Measurements from ENCODE around the gene MYOM3.

Gene MYOM3

GRCh38 chr1:24111996-24112779 is at the start of gene MYOM3:
MYOM3 (minus strand) TSS chr1:24112135; CDS start chr1:24108636, 3,499 bp downstream.
- DNase-seq (ENCODE audit: low spot score) = peak; percentile 85

- DNase-seq (ENCODE audit: low spot score) = no peak
Measured at GRCh38 chr1:24161270-24161669, 49.3 kb upstream of the MYOM3 start.

GRCh38 chr1:24159366-24159765 is 47.4 kb upstream of the MYOM3 start:
- no peak for DNase-seq (ENCODE audit: low spot score)

GRCh38 chr1:24157918-24158481 is 46.1 kb upstream of the MYOM3 start:
- DNase-seq (ENCODE audit: low spot score) = no peak

- no peak for DNase-seq (ENCODE audit: low spot score)
Measured at GRCh38 chr1:24156542-24157260, 44.8 kb upstream of the MYOM3 start.

GRCh38 chr1:24155011-24155782 is 43.3 kb upstream of the MYOM3 start:
- peak; percentile 18 for DNase-seq (ENCODE audit: low spot score)

GRCh38 chr1:24154215-24154614 is 42.3 kb upstream of the MYOM3 start:
- DNase-seq (ENCODE audit: low spot score) = no peak

GRCh38 chr1:24152631-24153494 is 40.9 kb upstream of the MYOM3 start:
- no peak for DNase-seq (ENCODE audit: low spot score)

GRCh38 chr1:24151175-24151533 is 39.2 kb upstream of the MYOM3 start:
- peak; percentile 70 for DNase-seq (ENCODE audit: low spot score)

- DNase-seq (ENCODE audit: low spot score) = peak; percentile 84
Measured at GRCh38 chr1:24150234-24151174, 38.6 kb upstream of the MYOM3 start.

GRCh38 chr1:24149866-24150233 is 37.9 kb upstream of the MYOM3 start:
- peak; percentile 22 for DNase-seq (ENCODE audit: low spot score)

- no peak for DNase-seq (ENCODE audit: low spot score)
Measured at GRCh38 chr1:24147816-24148215, 35.9 kb upstream of the MYOM3 start.

- DNase-seq (ENCODE audit: low spot score) = no peak
Measured at GRCh38 chr1:24147194-24147593, 35.3 kb upstream of the MYOM3 start.

GRCh38 chr1:24142546-24143534 is 30.9 kb upstream of the MYOM3 start, which contains the start of gene IL22RA1:
IL22RA1 (minus strand) TSS chr1:24143140; CDS start chr1:24143082, 58 bp downstream.
- DNase-seq (ENCODE audit: low spot score) = peak; percentile 52

GRCh38 chr1:24141311-24141997 is 29.5 kb upstream of the MYOM3 start:
- no peak for DNase-seq (ENCODE audit: low spot score)

- no peak for DNase-seq (ENCODE audit: low spot score)
Measured at GRCh38 chr1:24140741-24141181, 28.8 kb upstream of the MYOM3 start.

- DNase-seq (ENCODE audit: low spot score) = no peak
Measured at GRCh38 chr1:24139841-24140425, 28.0 kb upstream of the MYOM3 start.

GRCh38 chr1:24139222-24139489 is 27.2 kb upstream of the MYOM3 start:
- no peak for DNase-seq (ENCODE audit: low spot score)

All from SW480 (cell line).